H1 (cell line): ENCODE results near the gene AP1S3. TPM values are rescaled to one million over a fixed set of nuclear protein-coding genes. Genes with fewer than 3 reads are reported as not detected.

ENCODE experiments used
- CBX5 ChIP-seq: fragments of 300-800, 300-1000 bp; sonication (generic); IDR thresholded peaks from 2 replicates; pipeline ENCODE4 v1.7.1; 2016; ENCODE audit warnings: antibody characterized with exemption, low read length, low read depth
- CBX8 ChIP-seq: fragments of 300-800, 300-1000 bp; sonication (generic); IDR thresholded peaks from 2 replicates; pipeline ENCODE4 v1.7.1; 2016; ENCODE audit warnings: low read depth, low read length, borderline replicate concordance
- PHF8 ChIP-seq: fragments of 200-600 bp; sonication (generic); conservative IDR thresholded peaks from 2 replicates; pipeline ENCODE4 v1.7.1; 2012; ENCODE audit warnings: low read depth, mild to moderate bottlenecking, inconsistent platforms, low read length, moderate library complexity
- SRF ChIP-seq: IDR thresholded peaks from 2 replicates; pipeline ENCODE4 v1.6.1; 2011; ENCODE audit warnings: mild to moderate bottlenecking, low read depth, low read length, moderate library complexity
- polyA plus RNA-seq, 7 experiments: library from polyadenylated mRNA; depleted of rRNA in 3 of 7; stranded (reverse) in 5 of 7; unstranded in 2 of 7; fragments of >200 nt in 5 of 7; fragments of 200-250 nt in 2 of 7; gene quantifications; 1 replicate in 5 of 7; 2 replicates in 1 of 7; 4 replicates in 1 of 7; pipeline versions ENCODE4 v1.2.1 to v1.2.3, GENCODE V29; 2011 to 2013; ENCODE audit warnings: missing spikeins in 2 of 7, mixed read lengths in 2 of 7
- total RNA-seq: library from RNA; stranded (reverse); fragmentation: NEBNext Ultra II Directional; extraction: Animal tissue kit (Norgen Biotek cat#: 25700); gene quantifications from 2 replicates; pipeline ENCODE4 v1.2.1, GENCODE V29; 2021

AP1S3 gene
- total and polyA plus RNA-seq, 2 of the 8 experiments (the other 6 are each of a cell fraction or from before 2014, with no cell fraction given) = 3.9 to 20.2 TPM

- TF ChIP-seq CBX8 (no peak), PHF8 (no peak), SRF (no peak), CBX5 (no peak)
Measured at GRCh38 chr2:223819891-223820290, 17.5 kb downstream of the AP1S3 start (continued).
